Measurements from ENCODE around the gene G6PC3. TPM values are rescaled to one million over a fixed set of nuclear protein-coding genes. Genes with fewer than 3 reads are reported as not detected.

G6PC3 gene
- total and polyA plus RNA-seq, 2 donors (not counting 3 experiments of a cell fraction or from before 2014, with no cell fraction given): 78.4 to 194 TPM

DNA sequence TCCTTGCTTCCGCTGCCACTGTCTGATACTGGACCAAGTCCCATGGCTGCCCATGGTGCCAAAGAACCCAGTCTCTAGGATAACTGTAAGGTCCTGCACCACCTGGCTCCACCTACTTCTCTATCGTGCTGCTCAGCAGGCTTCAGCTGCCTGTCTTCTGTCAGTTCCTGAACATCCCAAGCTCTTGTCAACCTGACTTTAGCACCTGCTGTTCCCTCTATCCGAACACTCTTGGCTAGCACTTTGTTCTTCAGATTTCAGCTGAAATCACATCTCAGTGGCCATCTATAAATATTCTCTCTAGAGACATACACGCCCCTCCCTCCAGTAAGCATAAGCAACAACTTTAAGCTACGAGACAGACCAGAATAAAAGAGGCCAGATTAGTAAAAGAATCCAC is 40.8 kb upstream of the G6PC3 start:
- intact Hi-C loops (cut with micrococcal nuclease) (no loop called here), dilution Hi-C loops (cut with MboI; ENCODE audit: extremely low pct_ligation_motif_present, low sequenced_read_pairs) (no loop called here)
- Histone ChIP-seq H3K9me3 (replicated peaks; ENCODE audit: control insufficient read depth, insufficient read depth, low read length) (no peaks in the 10 kb centered on the region), H3K27me3 (ENCODE audit: control insufficient read depth in 2 of 2, insufficient read depth in 2 of 2, low read length in 2 of 2) (no peaks in the 10 kb centered on the region), H3K4me3 (replicated peaks in 1 of 3; ENCODE audit: insufficient read depth in 1 of 3, low read depth in 1 of 3, low read length in 3 of 3) (no peak overlapping the region), H3K9me1 (replicated peaks; ENCODE audit: control insufficient read depth, extremely low read depth, insufficient read depth, low read length) (no peaks in the 10 kb centered on the region), H3K4me1 (ENCODE audit: control insufficient read depth, extremely low read depth, insufficient read depth, low read length) (peaks cover 9% of the 10 kb centered on the region), H3K36me3 (ENCODE audit: control insufficient read depth in 2 of 2, extremely low read depth in 1 of 2, insufficient read depth in 2 of 2, low read length in 2 of 2) (peaks cover 7 to 13% of the 10 kb centered on the region in 2 experiments), H3K27ac (ENCODE audit: insufficient read depth, low read depth, low read length) (no peak overlapping the region), H3K9ac (replicated peaks; ENCODE audit: extremely low read depth, insufficient read depth, low read length) (no peak overlapping the region), H3K4me2 (ENCODE audit: insufficient read depth, low read length) (no peak overlapping the region), H3K79me2 (ENCODE audit: control insufficient read depth, insufficient read depth, low read length) (no peaks in the 10 kb centered on the region), H2AFZ (ENCODE audit: low read depth, low read length) (no peak overlapping the region), H4K20me1 (replicated peaks; ENCODE audit: control insufficient read depth, extremely low read depth, insufficient read depth, low read length) (no peaks in the 10 kb centered on the region)
- FAIRE-seq: no peak
- ChIA-PET CTCF (interaction anchor here (1.0 to 7.6 kb wide), 3 partner anchors 13 to 86 kb away, joined by 3 to 38 read pairs (median 6); no protein-coding TSS in a partner anchor), POLR2A (no interaction called here)
- TF ChIP-seq POLR2AphosphoS5 (IDR thresholded peaks at IDR 0.05; ENCODE audit: insufficient read depth, low read depth, low read length): no peak
- no peak for TF ChIP-seq MYC (IDR thresholded peaks at IDR 0.05; ENCODE audit: low read depth, low read length)
- no peak for TF ChIP-seq GATA2 (IDR thresholded peaks at IDR 0.05; ENCODE audit: insufficient read depth, insufficient read length, low read depth, low read length)
- TF ChIP-seq FOS (IDR thresholded peaks at IDR 0.05; ENCODE audit: borderline replicate concordance, insufficient read depth, low read length): no peak
- no peak for TF ChIP-seq EZH2 (IDR thresholded peaks at IDR 0.05; ENCODE audit: borderline replicate concordance, low read depth, low read length, severe bottlenecking)
- TF ChIP-seq POLR2A (IDR thresholded peaks at IDR 0.05; ENCODE audit: low read depth, low read length): no peak
- no peak for TF ChIP-seq JUN (IDR thresholded peaks at IDR 0.05; ENCODE audit: borderline replicate concordance, insufficient read depth, insufficient read length, low read depth)
- TF ChIP-seq, protein P1, sequence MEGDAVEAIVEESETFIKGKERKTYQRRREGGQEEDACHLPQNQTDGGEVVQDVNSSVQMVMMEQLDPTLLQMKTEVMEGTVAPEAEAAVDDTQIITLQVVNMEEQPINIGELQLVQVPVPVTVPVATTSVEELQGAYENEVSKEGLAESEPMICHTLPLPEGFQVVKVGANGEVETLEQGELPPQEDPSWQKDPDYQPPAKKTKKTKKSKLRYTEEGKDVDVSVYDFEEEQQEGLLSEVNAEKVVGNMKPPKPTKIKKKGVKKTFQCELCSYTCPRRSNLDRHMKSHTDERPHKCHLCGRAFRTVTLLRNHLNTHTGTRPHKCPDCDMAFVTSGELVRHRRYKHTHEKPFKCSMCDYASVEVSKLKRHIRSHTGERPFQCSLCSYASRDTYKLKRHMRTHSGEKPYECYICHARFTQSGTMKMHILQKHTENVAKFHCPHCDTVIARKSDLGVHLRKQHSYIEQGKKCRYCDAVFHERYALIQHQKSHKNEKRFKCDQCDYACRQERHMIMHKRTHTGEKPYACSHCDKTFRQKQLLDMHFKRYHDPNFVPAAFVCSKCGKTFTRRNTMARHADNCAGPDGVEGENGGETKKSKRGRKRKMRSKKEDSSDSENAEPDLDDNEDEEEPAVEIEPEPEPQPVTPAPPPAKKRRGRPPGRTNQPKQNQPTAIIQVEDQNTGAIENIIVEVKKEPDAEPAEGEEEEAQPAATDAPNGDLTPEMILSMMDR (IDR thresholded peaks at IDR 0.05; ENCODE audit: extremely low read depth in 1 of 2, insufficient read depth in 1 of 2, low read depth in 1 of 2, low read length in 2 of 2): no peak
- TF ChIP-seq, protein P2, sequence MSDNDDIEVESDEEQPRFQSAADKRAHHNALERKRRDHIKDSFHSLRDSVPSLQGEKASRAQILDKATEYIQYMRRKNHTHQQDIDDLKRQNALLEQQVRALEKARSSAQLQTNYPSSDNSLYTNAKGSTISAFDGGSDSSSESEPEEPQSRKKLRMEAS (IDR thresholded peaks at IDR 0.05; ENCODE audit: insufficient read depth, insufficient read length): no peak
- BruUV-seq (replicated peaks): no TSS peak
- no peak for DNase-seq (ENCODE audit: low read depth, low spot score)

Data from endothelial cell of umbilical vein (primary cell).